Right lobe of liver (tissue), 6 donors: ENCODE data around the gene SRPRB. TPM values are rescaled to one million over a fixed set of nuclear protein-coding genes. Genes with fewer than 3 reads are reported as not detected.

ENCODE experiments used
- ATAC-seq, 4 donors: fragments of 200-7000 bp; cut with Tn5 transposase; one replicate each; pipeline ENCODE4 v1.9.1; 2020; ENCODE audit warnings: mild to moderate bottlenecking in 4 of 4, moderate library complexity in 4 of 4
- DNase-seq, 3 donors: peaks; one replicate each; pipeline ENCODE4 v3.0.0-alpha.2; 2020
- H3K27ac ChIP-seq, 3 donors: fragments of 200-600 bp; one replicate each; pipeline ENCODE4 v1.8.0; 2022
- H3K27me3 ChIP-seq, 2 donors: fragments of 200-600 bp; one replicate each; pipeline ENCODE4 v1.8.0; 2022
- H3K36me3 ChIP-seq, 4 donors: fragments of 200-600 bp; sonication (generic) in 1 of 4; one replicate each; pipeline versions ENCODE4 v1.5.1 to v1.8.0; 2017 to 2022; ENCODE audit warnings: control low read depth in 1 of 4
- H3K4me1 ChIP-seq, 4 donors: fragments of 200-600 bp; sonication (generic) in 1 of 4; one replicate each; pipeline versions ENCODE4 v1.5.1 to v1.8.0; 2017 to 2022; ENCODE audit warnings: control low read depth in 1 of 4
- H3K4me3 ChIP-seq, 3 donors: fragments of 200-600 bp; one replicate each; pipeline ENCODE4 v1.8.0; 2022
- H3K9me3 ChIP-seq, 4 donors: fragments of 200-600 bp; sonication (generic) in 1 of 4; one replicate each; pipeline versions ENCODE4 v1.5.1 to v1.8.0; 2017 to 2022; ENCODE audit warnings: control low read depth in 1 of 4
- POLR2A ChIP-seq: fragments of 450-650 bp; IDR thresholded peaks from one replicate; pipeline ENCODE4 v1.6.1; 2017; ENCODE audit warnings: antibody characterized with exemption, mild to moderate bottlenecking
- WGBS: methylation state at CpG from one replicate; pipeline ENCODE4 v1.1.6; 2018; ENCODE audit warnings: low coverage, low lambda C conversion rate; ENCODE audit not compliant: insufficient coverage; ENCODE audit errors: missing lambda C conversion rate; 5-methylcytosine and 5-hydroxymethylcytosine counted together
- intact Hi-C, 2 donors: fragments of 100-400 bp; cut with DNase I; formaldehyde crosslinking; loops; one replicate each; pipeline versions ENCODE4 v1.11.2 to v1.14.1; 2022
- total RNA-seq, 6 experiments: library from RNA; depleted of rRNA in 2 of 6; stranded (reverse); fragments of >200 nt in 2 of 6; fragmentation: NEBNext Ultra II Directional in 3 of 6; extraction: Animal tissue kit (Norgen Biotek cat#: 25700) in 3 of 6; gene quantifications; one replicate each; pipeline versions ENCODE4 v1.1.0 to v1.2.4, GENCODE V29; 2016 to 2023
- TF ChIP-seq, protein P1 (sequence below), 4 donors: fragments of 200-600 bp in 3 of 4; fragments of 450-650 bp in 1 of 4; IDR thresholded peaks; one replicate each; pipeline versions ENCODE4 v1.5.1 to v1.8.0; 2016 to 2022; ENCODE audit warnings: antibody characterized with exemption in 4 of 4, mild to moderate bottlenecking in 2 of 4
- donor health status: DM: no; HTN: yes; CAD: no.
- donor health status: DM: no; HTN: no; CAD: no.
- donor health status: DM: no; HTN: no; CAD: no.
- donor health status: DM: no; HTN: yes; CAD: no.
- donor health status: DM: no; HTN: yes; CAD: no.

Gene SRPRB
- total RNA-seq, 6 experiments from 2014 or later: 48.1 to 78.5 (median 56.4) TPM

- Histone ChIP-seq H3K4me1 (no peaks in the 10 kb centered on the region), H3K27ac (no peak overlapping the region), H3K27me3 (no peaks in the 10 kb centered on the region), H3K9me3 (no peaks in the 10 kb centered on the region), H3K36me3 (no peaks in the 10 kb centered on the region), H3K4me3 (no peak overlapping the region)
- ATAC-seq: no peak
- TF ChIP-seq, protein P1, sequence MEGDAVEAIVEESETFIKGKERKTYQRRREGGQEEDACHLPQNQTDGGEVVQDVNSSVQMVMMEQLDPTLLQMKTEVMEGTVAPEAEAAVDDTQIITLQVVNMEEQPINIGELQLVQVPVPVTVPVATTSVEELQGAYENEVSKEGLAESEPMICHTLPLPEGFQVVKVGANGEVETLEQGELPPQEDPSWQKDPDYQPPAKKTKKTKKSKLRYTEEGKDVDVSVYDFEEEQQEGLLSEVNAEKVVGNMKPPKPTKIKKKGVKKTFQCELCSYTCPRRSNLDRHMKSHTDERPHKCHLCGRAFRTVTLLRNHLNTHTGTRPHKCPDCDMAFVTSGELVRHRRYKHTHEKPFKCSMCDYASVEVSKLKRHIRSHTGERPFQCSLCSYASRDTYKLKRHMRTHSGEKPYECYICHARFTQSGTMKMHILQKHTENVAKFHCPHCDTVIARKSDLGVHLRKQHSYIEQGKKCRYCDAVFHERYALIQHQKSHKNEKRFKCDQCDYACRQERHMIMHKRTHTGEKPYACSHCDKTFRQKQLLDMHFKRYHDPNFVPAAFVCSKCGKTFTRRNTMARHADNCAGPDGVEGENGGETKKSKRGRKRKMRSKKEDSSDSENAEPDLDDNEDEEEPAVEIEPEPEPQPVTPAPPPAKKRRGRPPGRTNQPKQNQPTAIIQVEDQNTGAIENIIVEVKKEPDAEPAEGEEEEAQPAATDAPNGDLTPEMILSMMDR (IDR thresholded peaks at IDR 0.05): no peak
- TF ChIP-seq POLR2A: no peak
- intact Hi-C loops: no loop called here
- WGBS: 80% methylated on average over 12 of the region's 12 CpGs
- DNase-seq: no peak
Observed at GRCh38 chr3:133859381-133860234, 54.0 kb downstream of the SRPRB start.

- H3K9me3 ChIP-seq: no peaks in the 10 kb centered on the region
- H3K27me3 ChIP-seq: no peaks in the 10 kb centered on the region
- WGBS: no CpG with 5 or more reads among the region's 5 CpGs
- H3K4me3 ChIP-seq: no peak overlapping the region
- no peak overlapping the region for H3K27ac ChIP-seq
- intact Hi-C loops: no loop called here
- no peak for DNase-seq
- no peak for ATAC-seq
- no peaks in the 10 kb centered on the region for H3K36me3 ChIP-seq
- TF ChIP-seq, protein P1 (IDR thresholded peaks at IDR 0.05): no peak
- TF ChIP-seq POLR2A: no peak
- H3K4me1 ChIP-seq: no peaks in the 10 kb centered on the region
Observed at GRCh38 chr3:133860519-133860918, 54.9 kb downstream of the SRPRB start.

DNA sequence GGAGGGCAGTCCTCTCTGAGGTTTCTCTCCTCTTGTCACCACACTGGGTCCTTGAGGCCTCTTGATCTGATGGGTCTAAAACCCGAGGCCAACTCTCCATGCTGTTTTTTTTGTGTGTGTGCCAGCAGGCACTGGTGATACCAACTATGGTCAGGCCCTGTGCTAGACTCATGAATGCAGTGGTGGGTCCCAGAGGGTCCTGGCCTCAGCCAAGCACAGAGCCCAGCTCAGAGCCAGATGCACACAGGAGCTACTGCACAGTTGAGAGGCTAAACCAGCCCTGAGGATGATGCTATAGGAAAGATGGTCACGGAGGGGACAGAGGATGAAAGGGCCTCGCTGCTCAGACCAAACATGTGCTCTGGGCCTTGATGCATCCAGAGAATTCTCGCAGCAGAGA lies 56.5 kb downstream of the SRPRB start:
- Histone ChIP-seq H3K36me3 (no peaks in the 10 kb centered on the region), H3K27me3 (no peaks in the 10 kb centered on the region), H3K4me1 (no peaks in the 10 kb centered on the region), H3K4me3 (no peak overlapping the region), H3K9me3 (no peaks in the 10 kb centered on the region), H3K27ac (no peak overlapping the region)
- ATAC-seq: no peak
- DNase-seq: no peak
- no peak for TF ChIP-seq POLR2A
- TF ChIP-seq, protein P1 (IDR thresholded peaks at IDR 0.05): no peak
- 86% methylated on average over 1 of the region's 4 CpGs for WGBS
- intact Hi-C loops: no loop called here

DNA sequence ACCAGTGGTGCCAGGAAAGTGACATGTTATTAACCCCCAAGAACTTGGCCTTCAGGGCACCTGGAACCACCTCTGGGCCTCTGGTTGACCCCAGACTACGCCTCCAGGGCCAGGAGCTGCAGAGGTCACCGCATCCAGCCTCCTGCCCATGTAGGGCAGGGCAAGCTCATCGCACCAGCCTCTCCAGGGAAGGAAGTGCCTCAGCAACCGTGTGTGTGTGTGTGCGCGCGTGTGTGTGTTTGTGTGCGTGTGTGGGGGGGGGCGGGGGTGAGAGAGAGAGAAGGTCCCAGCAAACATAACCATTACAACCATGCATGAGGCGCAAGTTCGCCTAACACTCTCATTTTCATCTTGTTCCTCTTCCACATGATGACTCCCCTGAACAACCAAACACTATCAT lies 58.3 kb downstream of the SRPRB start:
- TF ChIP-seq, protein P1 (IDR thresholded peaks at IDR 0.05): no peak
- no peak for TF ChIP-seq POLR2A
- intact Hi-C loops: no loop called here
- Histone ChIP-seq H3K27me3 (no peaks in the 10 kb centered on the region), H3K4me1 (no peaks in the 10 kb centered on the region), H3K4me3 (no peak overlapping the region), H3K9me3 (no peaks in the 10 kb centered on the region), H3K27ac (no peak overlapping the region), H3K36me3 (no peaks in the 10 kb centered on the region)
- no peak for DNase-seq
- no peak for ATAC-seq
- 49% methylated on average over 5 of the region's 11 CpGs for WGBS
